ENCODE data around the gene HNRNPCL4.
"Not testable (repeated sequence)": the region's sequence is repeated elsewhere in the genome, so short reads cannot be mapped to it uniquely, and the experiment has no call there.

Gene HNRNPCL4

GRCh38 chr1:13165531-13165930 is at the start of gene HNRNPCL4:
Gene HNRNPCL4 (minus strand): TSS chr1:13165631. CDS start chr1:13165467, 164 bp downstream.
- not testable (repeated sequence) for DNase-seq (ENCODE audit: extremely low read depth, low read depth)

- DNase-seq (ENCODE audit: extremely low read depth, low read depth): not testable (repeated sequence)
Observed at GRCh38 chr1:13208712-13209111, 43.3 kb upstream of the HNRNPCL4 start.

GRCh38 chr1:13201309-13201708 is 35.9 kb upstream of the HNRNPCL4 start, which contains the start of gene PRAMEF13:
Gene PRAMEF13 (minus strand): TSS chr1:13201409. CDS start chr1:13199589, 1,820 bp downstream.
- DNase-seq (ENCODE audit: extremely low read depth, low read depth): not testable (repeated sequence)

GRCh38 chr1:13171548-13171947 is 6.1 kb upstream of the HNRNPCL4 start, which contains the start of gene PRAMEF9:
Gene PRAMEF9 (plus strand): TSS chr1:13171848. CDS start chr1:13175281, 3,433 bp downstream.
- not testable (repeated sequence) for DNase-seq (ENCODE audit: extremely low read depth, low read depth)

- not testable (repeated sequence) for DNase-seq (ENCODE audit: extremely low read depth, low read depth)
Observed at GRCh38 chr1:13155909-13156308, 9.5 kb downstream of the HNRNPCL4 start, which contains the start of gene PRAMEF26. Gene PRAMEF26 (minus strand): TSS chr1:13156009. CDS start chr1:13153095, 2,914 bp downstream.

- not testable (repeated sequence) for DNase-seq (ENCODE audit: extremely low read depth, low read depth)
Observed at GRCh38 chr1:13116754-13117153, 48.7 kb downstream of the HNRNPCL4 start, which contains the start of gene HNRNPCL2. Gene HNRNPCL2 (minus strand): TSS chr1:13116854. CDS start chr1:13116400, 454 bp downstream.

Measured in AG09319 (cell line).